ENCODE data around the gene TGFA. TPM values are rescaled to one million over a fixed set of nuclear protein-coding genes. Genes with fewer than 3 reads are reported as not detected.

The TGFA gene
- total RNA-seq, 1 experiment from 2014 or later: 1.7 TPM

GRCh38 chr2:70566906-70567305, 13.3 kb upstream of the TGFA start:
- intact Hi-C loops (cut with micrococcal nuclease; ENCODE audit: unreplicated experiment) (no loop called here), in situ Hi-C loops (cut with HindIII; ENCODE audit: low pct_unique_long_range_greater_than_20kb, low sequenced_read_pairs) (no loop called here)
- no peak overlapping the region for H3K4me3 ChIP-seq (ENCODE audit: low read depth in 2 of 2, low read length in 2 of 2)
- ChIA-PET POLR2A (no interaction called here), CTCF (no interaction called here)
- H3K36me3 ChIP-seq (ENCODE audit: control insufficient read depth, insufficient read depth, low read length): no peaks in the 10 kb centered on the region
- no peak for DNase-seq (ENCODE audit: low read depth, low spot score)
- ATAC-seq: no peak
- TF ChIP-seq REST (IDR thresholded peaks at IDR 0.05; ENCODE audit: insufficient read depth in 1 of 2, low read depth in 2 of 2, low read length in 1 of 2): no peak
- TF ChIP-seq POLR2AphosphoS5 (IDR thresholded peaks at IDR 0.05; ENCODE audit: low read depth, low read length): no peak
- TF ChIP-seq TCF7L2 (IDR thresholded peaks at IDR 0.05; ENCODE audit: low read depth, low read length): no peak
- TF ChIP-seq SIN3A (IDR thresholded peaks at IDR 0.05; ENCODE audit: borderline replicate concordance, insufficient read depth, low read depth, low read length): no peak
- TF ChIP-seq CTCF (IDR thresholded peaks at IDR 0.05): no peak
- H3K9me3 ChIP-seq (ENCODE audit: control insufficient read depth, insufficient read depth, low read depth, low read length): no peaks in the 10 kb centered on the region
- BruUV-seq (replicated peaks): no TSS peak
- no peak overlapping the region for H3K27ac ChIP-seq (ENCODE audit: low read length)
- peaks cover 9% of the 10 kb centered on the region for H3K27me3 ChIP-seq (ENCODE audit: control insufficient read depth, insufficient read depth, low read length)
- H3K4me1 ChIP-seq (ENCODE audit: control insufficient read depth, insufficient read depth, low read length): no peaks in the 10 kb centered on the region

GRCh38 chr2:70566464-70566863, 12.8 kb upstream of the TGFA start:
- no peaks in the 10 kb centered on the region for H3K9me3 ChIP-seq (ENCODE audit: control insufficient read depth, insufficient read depth, low read depth, low read length)
- peaks cover 7% of the 10 kb centered on the region for H3K27me3 ChIP-seq (ENCODE audit: control insufficient read depth, insufficient read depth, low read length)
- TF ChIP-seq CTCF (IDR thresholded peaks at IDR 0.05) (no peak), REST (IDR thresholded peaks at IDR 0.05; ENCODE audit: insufficient read depth in 1 of 2, low read depth in 2 of 2, low read length in 1 of 2) (no peak), POLR2AphosphoS5 (IDR thresholded peaks at IDR 0.05; ENCODE audit: low read depth, low read length) (no peak), SIN3A (IDR thresholded peaks at IDR 0.05; ENCODE audit: borderline replicate concordance, insufficient read depth, low read depth, low read length) (no peak), TCF7L2 (IDR thresholded peaks at IDR 0.05; ENCODE audit: low read depth, low read length) (no peak)
- no TSS peak for BruUV-seq (replicated peaks)
- DNase-seq (ENCODE audit: low read depth, low spot score) (no peak), ATAC-seq (no peak)
- H3K4me1 ChIP-seq (ENCODE audit: control insufficient read depth, insufficient read depth, low read length): no peaks in the 10 kb centered on the region
- H3K36me3 ChIP-seq (ENCODE audit: control insufficient read depth, insufficient read depth, low read length): no peaks in the 10 kb centered on the region
- ChIA-PET POLR2A (no interaction called here), CTCF (no interaction called here)
- no peak overlapping the region for H3K27ac ChIP-seq (ENCODE audit: low read length)
- in situ Hi-C loops (cut with HindIII; ENCODE audit: low pct_unique_long_range_greater_than_20kb, low sequenced_read_pairs) (no loop called here), intact Hi-C loops (cut with micrococcal nuclease; ENCODE audit: unreplicated experiment) (no loop called here)
- H3K4me3 ChIP-seq (ENCODE audit: low read depth in 2 of 2, low read length in 2 of 2): no peak overlapping the region
